Activated CD8-positive, alpha-beta T cell treated with anti-CD3 and anti-CD28 coated beads, Interleukin-2, amount 10 ng/mL, durations not matched to agents 7 days and 5 days (primary cell): ENCODE data around the gene AMPD2. TPM values are rescaled to one million over a fixed set of nuclear protein-coding genes. Genes with fewer than 3 reads are reported as not detected.

ENCODE experiments used
- ATAC-seq: fragments of 150-1000 bp; cut with Tn5 transposase; one replicate; pipeline ENCODE4 v1.10.0; 2021; ENCODE audit warnings: moderate library complexity
- CTCF ChIA-PET: fragments of 350-600 bp; sonication (Branson Sonifier 250); formaldehyde crosslinking; loops from one replicate; lab custom pipeline; 2021; ENCODE audit warnings: antibody characterized with exemption; lab: Charles Lee
- POLR2A ChIA-PET: fragments of 350-600 bp; sonication (Branson Sonifier 250); formaldehyde crosslinking; loops from one replicate; lab custom pipeline; 2021; ENCODE audit warnings: antibody characterized with exemption; lab: Charles Lee
- DNase-seq: peaks from one replicate; pipeline ENCODE4 v3.0.0-alpha.2; 2020
- H3K27ac Mint-ChIP-seq: one replicate; pipeline ENCODE4 v1.8.0; 2021; ENCODE audit warnings: mild to moderate bottlenecking, mixed read lengths
- H3K27me3 Mint-ChIP-seq: one replicate; pipeline ENCODE4 v1.8.0; 2021; ENCODE audit warnings: low read depth, mixed read lengths
- H3K36me3 Mint-ChIP-seq: one replicate; pipeline ENCODE4 v1.8.0; 2021; ENCODE audit warnings: low read depth, mixed read lengths
- H3K4me1 Mint-ChIP-seq: one replicate; pipeline ENCODE4 v1.8.0; 2021; ENCODE audit warnings: low read depth, mixed read lengths
- H3K4me3 Mint-ChIP-seq: one replicate; pipeline ENCODE4 v1.8.0; 2021; ENCODE audit warnings: mild to moderate bottlenecking, mixed read lengths
- H3K9me3 Mint-ChIP-seq: one replicate; pipeline ENCODE4 v1.8.0; 2022; ENCODE audit warnings: mixed read lengths; ENCODE audit not compliant: insufficient read depth
- total RNA-seq, 2 experiments: library from RNA; stranded (reverse); gene quantifications; one replicate each; pipeline ENCODE4 v1.2.3, GENCODE V29; 2021

The AMPD2 gene
- total RNA-seq, 2 experiments from 2014 or later, result 123 to 133 TPM

DNA sequence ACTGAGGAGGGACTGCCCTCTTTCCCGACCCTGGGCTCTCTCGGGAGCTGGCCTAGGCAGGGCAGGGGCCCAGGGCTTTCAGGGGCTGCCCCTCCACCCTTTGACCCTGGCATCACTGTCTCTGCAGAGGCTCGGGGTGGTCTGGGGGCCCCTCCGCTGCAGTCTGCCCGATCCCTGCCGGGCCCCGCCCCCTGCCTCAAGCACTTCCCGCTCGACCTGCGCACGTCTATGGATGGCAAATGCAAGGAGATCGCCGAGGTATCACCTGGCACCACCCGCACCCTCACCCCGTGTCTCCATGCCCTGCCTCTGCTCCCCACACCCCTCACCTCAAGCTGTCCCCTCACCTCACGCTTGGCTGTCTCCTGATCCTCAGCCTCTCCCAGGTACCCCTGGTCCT lies 5.5 kb downstream of the AMPD2 start:
- Mint-ChIP-seq H3K9me3 (no peaks in the 10 kb centered on the region), H3K36me3 (peaks cover 42% of the 10 kb centered on the region), H3K4me3 (no peak overlapping the region), H3K27me3 (no peaks in the 10 kb centered on the region), H3K4me1 (peaks cover 44% of the 10 kb centered on the region), H3K27ac (peak overlapping the region; percentile 96)
- CTCF ChIA-PET, result interaction anchor here (0.6 to 11.1 kb wide), 9 partner anchors 14 to 151 kb away, joined by 3 to 129 read pairs (median 5); partner anchors contain the start of gene GNAI3
- no peak for ATAC-seq
- POLR2A ChIA-PET, result interaction anchor here (0.6 to 1.8 kb wide), 5 partner anchors 10 to 451 kb away, joined by 3 to 8 read pairs (median 5); partner anchors contain the start of gene GNAI3
- DNase-seq, result peak; percentile 17

DNA sequence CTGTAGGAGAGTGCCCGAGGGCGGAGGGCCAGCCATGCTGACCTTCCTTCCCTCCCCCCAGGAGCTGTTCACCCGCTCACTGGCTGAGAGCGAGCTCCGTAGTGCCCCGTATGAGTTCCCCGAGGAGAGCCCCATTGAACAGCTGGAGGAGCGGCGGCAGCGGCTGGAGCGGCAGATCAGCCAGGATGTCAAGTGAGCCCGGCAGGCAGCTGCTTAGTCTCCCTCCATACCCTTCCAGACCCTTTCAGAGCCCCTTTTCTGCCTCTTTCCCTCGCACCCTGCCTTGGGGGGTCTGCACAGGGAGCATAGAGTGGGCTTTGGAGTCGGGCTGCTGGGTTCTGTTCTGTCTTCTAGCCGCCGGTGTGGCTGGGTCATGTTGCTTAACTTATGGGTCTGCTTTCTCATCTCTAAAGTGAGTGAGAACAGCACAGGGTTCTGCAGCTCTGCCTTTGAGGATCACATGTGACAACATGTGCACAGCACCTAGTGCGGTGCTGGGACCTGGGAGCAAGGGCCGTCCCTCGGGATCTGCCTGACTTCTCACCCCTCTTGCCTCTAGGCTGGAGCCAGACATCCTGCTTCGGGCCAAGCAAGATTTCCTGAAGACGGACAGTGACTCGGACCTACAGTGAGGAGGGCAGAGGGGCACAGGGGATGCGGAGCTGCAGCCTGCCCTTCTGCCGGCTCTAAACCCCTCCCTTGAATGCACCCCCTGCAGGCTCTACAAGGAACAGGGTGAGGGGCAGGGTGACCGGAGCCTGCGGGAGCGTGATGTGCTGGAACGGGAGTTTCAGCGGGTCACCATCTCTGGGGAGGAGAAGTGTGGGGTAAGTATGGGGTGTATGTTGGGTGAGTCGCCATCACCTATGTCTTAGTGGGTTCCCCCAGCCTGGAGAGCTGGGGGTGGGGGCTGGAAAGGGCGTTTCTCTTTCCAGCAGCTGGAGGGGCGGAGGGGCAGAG lies 6.2 kb downstream of the AMPD2 start:
- peak overlapping the region; percentile 62 for H3K27ac Mint-ChIP-seq
- ChIA-PET CTCF (interaction anchor here (0.6 to 11.1 kb wide), 5 partner anchors 13 to 150 kb away, joined by 3 to 129 read pairs (median 4); no protein-coding TSS in a partner anchor), POLR2A (interaction anchor here (0.6 to 1.6 kb wide), 3 partner anchors 78 to 450 kb away, joined by 3 to 5 read pairs (median 4); partner anchors contain the start of gene GNAI3)
- H3K4me1 Mint-ChIP-seq, result peaks cover 44% of the 10 kb centered on the region
- no peaks in the 10 kb centered on the region for H3K27me3 Mint-ChIP-seq
- no peak overlapping the region for H3K4me3 Mint-ChIP-seq
- DNase-seq (peak; percentile 16), ATAC-seq (no peak)
- no peaks in the 10 kb centered on the region for H3K9me3 Mint-ChIP-seq
- H3K36me3 Mint-ChIP-seq, result peaks cover 43% of the 10 kb centered on the region

DNA sequence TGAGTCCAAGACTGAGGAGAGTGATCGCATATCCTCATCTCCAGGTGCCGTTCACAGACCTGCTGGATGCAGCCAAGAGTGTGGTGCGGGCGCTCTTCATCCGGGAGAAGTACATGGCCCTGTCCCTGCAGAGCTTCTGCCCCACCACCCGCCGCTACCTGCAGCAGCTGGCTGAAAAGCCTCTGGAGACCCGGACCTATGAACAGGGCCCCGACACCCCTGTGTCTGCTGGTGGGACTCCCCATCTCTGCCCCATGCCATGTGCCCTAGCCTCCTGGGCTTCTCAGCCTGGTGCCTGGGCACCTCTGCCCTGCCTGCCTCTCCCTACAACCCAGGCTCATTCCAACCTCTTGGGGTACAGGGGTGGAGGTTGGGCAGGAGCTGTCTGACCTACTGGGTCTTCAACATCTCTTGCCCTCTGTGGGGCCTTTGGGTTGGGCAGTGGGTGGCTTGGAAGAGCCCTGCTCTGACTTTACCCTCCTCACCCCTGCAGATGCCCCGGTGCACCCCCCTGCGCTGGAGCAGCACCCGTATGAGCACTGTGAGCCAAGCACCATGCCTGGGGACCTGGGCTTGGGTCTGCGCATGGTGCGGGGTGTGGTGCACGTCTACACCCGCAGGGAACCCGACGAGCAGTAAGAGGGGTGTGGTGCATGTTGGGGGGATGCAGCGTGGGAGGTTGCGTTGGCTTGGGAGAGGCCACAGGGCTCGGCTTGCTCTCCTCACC lies 7.2 kb downstream of the AMPD2 start:
- Mint-ChIP-seq H3K27ac (no peak overlapping the region), H3K9me3 (no peaks in the 10 kb centered on the region), H3K27me3 (no peaks in the 10 kb centered on the region), H3K4me1 (peaks cover 41% of the 10 kb centered on the region), H3K4me3 (no peak overlapping the region), H3K36me3 (peaks cover 50% of the 10 kb centered on the region)
- ATAC-seq (no peak), DNase-seq (peak; percentile 17)
- CTCF ChIA-PET, result interaction anchor here (1.4 to 11.1 kb wide), 4 partner anchors 12 to 94 kb away, joined by 4 to 129 read pairs (median 18); no protein-coding TSS in a partner anchor
- POLR2A ChIA-PET, result interaction anchor here (1.6 kb wide), 1 partner anchor 81 kb away, joined by 4 read pairs; no protein-coding TSS in a partner anchor

DNA sequence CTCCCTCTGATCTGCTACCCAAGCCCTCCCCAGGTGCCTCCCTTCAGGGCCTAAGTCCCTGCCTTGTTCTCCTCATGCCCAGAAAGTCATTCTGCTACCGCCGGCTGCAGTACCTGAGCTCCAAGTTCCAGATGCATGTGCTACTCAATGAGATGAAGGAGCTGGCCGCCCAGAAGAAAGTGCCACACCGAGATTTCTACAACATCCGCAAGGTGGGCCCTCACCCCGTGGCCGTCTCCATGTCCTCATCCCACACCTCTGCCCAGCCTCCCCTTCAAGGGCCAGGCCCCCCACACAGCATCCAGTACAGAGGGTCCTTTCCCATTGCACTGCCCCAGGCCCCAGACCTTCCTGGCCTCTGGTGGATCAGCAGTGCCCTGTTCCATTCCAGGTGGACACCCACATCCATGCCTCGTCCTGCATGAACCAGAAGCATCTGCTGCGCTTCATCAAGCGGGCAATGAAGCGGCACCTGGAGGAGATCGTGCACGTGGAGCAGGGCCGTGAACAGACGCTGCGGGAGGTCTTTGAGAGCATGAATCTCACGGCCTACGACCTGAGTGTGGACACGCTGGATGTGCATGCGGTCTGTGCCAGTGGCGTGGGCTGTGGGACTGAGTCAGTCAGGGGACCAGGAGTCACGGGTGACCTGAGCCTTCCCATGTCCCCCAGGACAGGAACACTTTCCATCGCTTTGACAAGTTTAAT lies 8.2 kb downstream of the AMPD2 start:
- DNase-seq (no peak), ATAC-seq (no peak)
- H3K27me3 Mint-ChIP-seq, result no peaks in the 10 kb centered on the region
- no peaks in the 10 kb centered on the region for H3K9me3 Mint-ChIP-seq
- ChIA-PET CTCF (interaction anchor here (1.8 to 11.1 kb wide), 3 partner anchors 11 to 86 kb away, joined by 7 to 129 read pairs (median 9); no protein-coding TSS in a partner anchor), POLR2A (interaction anchor here (0.7 to 3.9 kb wide), 3 partner anchors 79 to 357 kb away, joined by 3 to 22 read pairs (median 4); partner anchors contain the start of genes AHCYL1 and GNAI3)
- H3K36me3 Mint-ChIP-seq, result peaks cover 48% of the 10 kb centered on the region
- peaks cover 31% of the 10 kb centered on the region for H3K4me1 Mint-ChIP-seq
- H3K27ac Mint-ChIP-seq, result peak overlapping the region; percentile 13
- no peak overlapping the region for H3K4me3 Mint-ChIP-seq

DNA sequence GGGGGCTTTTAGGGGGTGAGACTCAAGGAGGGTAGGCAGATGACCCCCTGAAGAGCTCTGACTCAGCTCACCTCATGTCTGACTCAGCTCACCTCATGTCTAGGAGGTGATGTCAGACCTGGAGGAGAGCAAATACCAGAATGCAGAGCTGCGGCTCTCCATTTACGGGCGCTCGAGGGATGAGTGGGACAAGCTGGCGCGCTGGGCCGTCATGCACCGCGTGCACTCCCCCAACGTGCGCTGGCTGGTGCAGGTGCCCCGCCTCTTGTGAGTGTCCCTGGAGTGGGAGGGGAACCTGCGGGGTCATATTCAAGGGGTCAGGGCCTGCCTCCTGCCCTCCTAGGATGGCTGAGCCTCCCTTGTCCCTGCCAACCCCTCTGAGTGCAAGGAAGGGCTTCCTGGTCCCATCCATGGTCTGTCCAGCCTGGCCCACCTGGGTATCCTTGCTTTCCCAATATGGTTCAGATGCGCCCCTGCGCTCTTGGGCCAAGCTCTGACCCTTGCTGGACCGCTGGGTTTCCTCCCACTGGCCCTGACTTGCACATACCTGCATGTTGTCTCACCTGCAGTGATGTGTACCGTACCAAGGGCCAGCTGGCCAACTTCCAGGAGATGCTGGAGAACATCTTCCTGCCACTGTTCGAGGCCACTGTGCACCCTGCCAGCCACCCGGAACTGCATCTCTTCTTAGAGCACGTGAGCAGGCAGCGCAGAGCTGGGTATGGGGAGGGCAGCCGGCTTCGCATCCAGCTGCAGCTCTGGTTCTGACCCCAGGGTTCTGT lies 9.1 kb downstream of the AMPD2 start:
- H3K36me3 Mint-ChIP-seq, result peaks cover 47% of the 10 kb centered on the region
- POLR2A ChIA-PET, result interaction anchor here (0.6 to 3.9 kb wide), 2 partner anchors 8 to 80 kb away, joined by 3 to 22 read pairs; partner anchors contain the start of gene GNAI3
- H3K27me3 Mint-ChIP-seq, result no peaks in the 10 kb centered on the region
- no peak overlapping the region for H3K4me3 Mint-ChIP-seq
- H3K9me3 Mint-ChIP-seq, result no peaks in the 10 kb centered on the region
- DNase-seq, result no peak
- CTCF ChIA-PET, result interaction anchor here (1.8 to 11.1 kb wide), 7 partner anchors 10 to 90 kb away, joined by 5 to 129 read pairs (median 9); partner anchors contain the start of gene GNAI3
- H3K4me1 Mint-ChIP-seq, result peaks cover 23% of the 10 kb centered on the region
- ATAC-seq, result no peak
- no peak overlapping the region for H3K27ac Mint-ChIP-seq

DNA sequence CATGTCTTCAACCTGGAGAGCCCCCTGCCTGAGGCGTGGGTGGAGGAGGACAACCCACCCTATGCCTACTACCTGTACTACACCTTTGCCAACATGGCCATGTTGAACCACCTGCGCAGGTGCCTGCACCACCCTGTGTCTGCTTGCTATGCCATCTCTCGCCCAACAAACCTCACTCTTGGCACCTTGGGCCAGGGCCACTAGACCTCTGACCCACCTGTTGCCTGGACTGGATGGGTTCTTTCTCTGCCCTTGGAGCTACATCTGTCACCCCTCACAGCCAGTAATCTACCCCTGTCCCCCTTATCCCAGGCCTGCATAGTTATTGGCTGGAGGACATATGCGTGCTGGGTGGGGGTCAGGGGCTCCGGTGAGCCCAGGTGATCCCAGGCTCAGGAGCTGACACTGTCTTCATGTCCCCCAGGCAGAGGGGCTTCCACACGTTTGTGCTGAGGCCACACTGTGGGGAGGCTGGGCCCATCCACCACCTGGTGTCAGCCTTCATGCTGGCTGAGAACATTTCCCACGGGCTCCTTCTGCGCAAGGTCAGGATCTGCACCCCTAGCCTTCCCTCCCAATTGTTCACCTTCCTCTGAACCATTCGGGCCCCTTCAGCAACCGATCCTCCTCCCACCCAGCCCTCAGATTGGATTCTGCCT lies 9.9 kb downstream of the AMPD2 start:
- H3K36me3 Mint-ChIP-seq, result peaks cover 47% of the 10 kb centered on the region

DNA sequence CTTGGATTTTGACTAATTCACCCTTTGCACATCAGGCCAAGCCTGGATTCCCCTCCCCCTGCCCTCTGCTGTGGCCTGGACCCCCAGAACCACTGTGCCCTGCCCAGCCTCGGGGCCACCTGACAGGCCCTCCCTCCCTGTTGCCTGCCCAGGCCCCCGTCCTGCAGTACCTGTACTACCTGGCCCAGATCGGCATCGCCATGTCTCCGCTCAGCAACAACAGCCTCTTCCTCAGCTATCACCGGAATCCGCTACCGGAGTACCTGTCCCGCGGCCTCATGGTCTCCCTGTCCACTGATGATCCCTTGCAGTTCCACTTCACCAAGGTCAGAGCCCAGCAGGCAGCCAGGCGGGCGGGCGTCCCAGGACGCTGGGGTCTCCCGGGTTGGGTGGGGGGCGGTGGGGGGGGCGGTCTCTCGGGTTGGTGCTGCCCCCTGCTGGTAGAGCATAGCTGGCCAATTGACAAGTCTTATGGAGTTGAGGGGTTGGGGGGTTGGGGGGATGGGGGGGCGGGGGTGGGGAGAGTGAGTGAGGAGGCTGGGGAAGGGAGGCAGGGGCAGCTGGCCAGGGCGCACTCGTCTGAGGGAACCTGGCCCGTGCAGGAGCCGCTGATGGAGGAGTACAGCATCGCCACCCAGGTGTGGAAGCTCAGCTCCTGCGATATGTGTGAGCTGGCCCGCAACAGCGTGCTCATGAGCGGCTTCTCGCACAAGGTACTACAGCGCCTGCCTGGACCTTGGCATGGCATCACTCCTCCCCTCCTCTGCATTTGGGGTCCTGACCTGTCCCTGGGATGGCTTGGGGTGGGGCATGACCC lies 10.7 kb downstream of the AMPD2 start:
- Mint-ChIP-seq H3K9me3 (no peaks in the 10 kb centered on the region), H3K27ac (no peak overlapping the region), H3K36me3 (peaks cover 45% of the 10 kb centered on the region), H3K27me3 (no peaks in the 10 kb centered on the region), H3K4me1 (peaks cover 20% of the 10 kb centered on the region), H3K4me3 (no peak overlapping the region)
- DNase-seq (no peak), ATAC-seq (no peak)
- CTCF ChIA-PET, result interaction anchor here (0.7 to 11.1 kb wide), 22 partner anchors 9 to 354 kb away, joined by 3 to 129 read pairs (median 4); partner anchors contain the start of genes AHCYL1, AMPD2, GNAI3 and GNAT2
- POLR2A ChIA-PET, result interaction anchor here (3.9 kb wide), 1 partner anchor 82 kb away, joined by 22 read pairs; the partner anchor contains the start of gene GNAI3

More for the DNA sequence above, 9.9 kb downstream of the AMPD2 start:
- no peak for ATAC-seq
- H3K4me1 Mint-ChIP-seq, result peaks cover 18% of the 10 kb centered on the region
- no peak overlapping the region for H3K27ac Mint-ChIP-seq
- ChIA-PET CTCF (interaction anchor here (0.7 to 11.1 kb wide), 13 partner anchors 9 to 355 kb away, joined by 3 to 129 read pairs (median 7); partner anchors contain the start of genes AHCYL1, AMPD2, GNAI3 and GNAT2), POLR2A (interaction anchor here (0.6 to 3.9 kb wide), 2 partner anchors 9 to 81 kb away, joined by 3 to 22 read pairs; partner anchors contain the start of gene GNAI3)
- H3K27me3 Mint-ChIP-seq, result no peaks in the 10 kb centered on the region
- no peaks in the 10 kb centered on the region for H3K9me3 Mint-ChIP-seq
- no peak overlapping the region for H3K4me3 Mint-ChIP-seq
- no peak for DNase-seq

DNA sequence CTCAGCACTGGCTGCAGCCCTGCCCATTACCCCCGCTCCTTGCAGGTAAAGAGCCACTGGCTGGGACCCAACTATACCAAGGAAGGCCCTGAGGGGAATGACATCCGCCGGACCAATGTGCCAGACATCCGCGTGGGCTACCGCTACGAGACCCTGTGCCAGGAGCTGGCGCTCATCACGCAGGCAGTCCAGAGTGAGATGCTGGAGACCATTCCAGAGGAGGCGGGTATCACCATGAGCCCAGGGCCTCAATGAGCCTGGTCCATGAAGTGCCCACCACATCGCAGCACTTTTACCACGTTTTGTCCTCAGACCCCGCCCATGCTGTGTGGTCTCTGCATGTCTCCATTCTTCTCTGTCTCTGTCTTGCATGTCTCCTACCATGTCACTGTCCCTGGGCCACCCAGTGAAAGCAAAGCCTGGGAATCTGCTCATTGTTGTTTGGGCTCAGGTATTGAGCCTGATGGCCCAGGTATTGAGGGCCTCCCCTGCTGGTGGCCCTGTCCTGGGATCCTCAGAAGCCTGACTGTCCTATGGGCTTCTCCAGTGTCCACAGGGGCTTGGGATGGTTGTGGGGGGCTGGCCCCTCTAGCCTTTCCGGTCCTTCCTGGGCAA lies 11.4 kb downstream of the AMPD2 start:
- H3K36me3 Mint-ChIP-seq, result peaks cover 42% of the 10 kb centered on the region
- no peaks in the 10 kb centered on the region for H3K9me3 Mint-ChIP-seq
- no peak overlapping the region for H3K4me3 Mint-ChIP-seq
- ChIA-PET CTCF (interaction anchor here (0.7 to 11.1 kb wide), 18 partner anchors 8 to 354 kb away, joined by 3 to 129 read pairs (median 4); partner anchors contain the start of genes AHCYL1, AMPD2, GNAI3 and GNAT2), POLR2A (interaction anchor here (3.9 kb wide), 1 partner anchor 82 kb away, joined by 22 read pairs; the partner anchor contains the start of gene GNAI3)
- ATAC-seq (no peak), DNase-seq (peak; percentile 17)
- peaks cover 19% of the 10 kb centered on the region for H3K4me1 Mint-ChIP-seq
- H3K27me3 Mint-ChIP-seq, result no peaks in the 10 kb centered on the region
- no peak overlapping the region for H3K27ac Mint-ChIP-seq
